Activated naive CD4-positive, alpha-beta T cell treated with anti-CD3 and anti-CD28 coated beads, Interleukin-2, amount 50 U/mL, for 16 hours (primary cell): Measurements from ENCODE around the gene GDF2.
A peak's percentile ranks its signal among the peaks of the same experiment; 100 is the strongest.

Source experiments
- DNase-seq: peaks from one replicate; pipeline ENCODE4 v3.0.0-alpha.2; 2020

The GDF2 gene

GRCh38 chr10:47294057-47294456 is 28.2 kb upstream of the GDF2 start:
- no peak for DNase-seq

GRCh38 chr10:47294501-47294900 is 27.8 kb upstream of the GDF2 start:
- DNase-seq: no peak

GRCh38 chr10:47295411-47295810 is 26.8 kb upstream of the GDF2 start:
- no peak for DNase-seq

- no peak for DNase-seq
Observed at GRCh38 chr10:47296156-47296894, 25.9 kb upstream of the GDF2 start.

GRCh38 chr10:47296941-47297340 is 25.3 kb upstream of the GDF2 start:
- DNase-seq: no peak

GRCh38 chr10:47297866-47298540 is 24.3 kb upstream of the GDF2 start:
- no peak for DNase-seq

- DNase-seq: no peak
Observed at GRCh38 chr10:47298715-47299114, 23.5 kb upstream of the GDF2 start.

- DNase-seq: peak; percentile 56
Observed at GRCh38 chr10:47299611-47300428, 22.4 kb upstream of the GDF2 start, which contains the start of gene GDF10. GDF10 (plus strand) TSS chr10:47300197; CDS start chr10:47300652, 455 bp downstream.

GRCh38 chr10:47300429-47300931 is 21.8 kb upstream of the GDF2 start:
- DNase-seq: no peak

GRCh38 chr10:47301833-47302232 is 20.4 kb upstream of the GDF2 start:
- DNase-seq: no peak

GRCh38 chr10:47303105-47303504 is 19.1 kb upstream of the GDF2 start:
- DNase-seq: no peak

GRCh38 chr10:47303866-47304265 is 18.4 kb upstream of the GDF2 start:
- no peak for DNase-seq

GRCh38 chr10:47305566-47305965 is 16.7 kb upstream of the GDF2 start:
- no peak for DNase-seq

- DNase-seq: no peak
Observed at GRCh38 chr10:47306387-47307210, 15.7 kb upstream of the GDF2 start.

- no peak for DNase-seq
Observed at GRCh38 chr10:47307381-47307780, 14.9 kb upstream of the GDF2 start.

- no peak for DNase-seq
Observed at GRCh38 chr10:47308775-47309174, 13.5 kb upstream of the GDF2 start.

GRCh38 chr10:47309408-47310089 is 12.7 kb upstream of the GDF2 start:
- DNase-seq: no peak

GRCh38 chr10:47310090-47310505 is 12.2 kb upstream of the GDF2 start:
- no peak for DNase-seq

GRCh38 chr10:47311193-47311931 is 10.9 kb upstream of the GDF2 start:
- peak; percentile 33 for DNase-seq

- peak; percentile 89 for DNase-seq
Observed at GRCh38 chr10:47311932-47312662, 10.2 kb upstream of the GDF2 start.

- DNase-seq: no peak
Observed at GRCh38 chr10:47312663-47312995, 9.6 kb upstream of the GDF2 start.
